GM10266 (cell line): ENCODE results near the gene TACR1.
"Not testable (repeated sequence)": the region's sequence is repeated elsewhere in the genome, so short reads cannot be mapped to it uniquely, and the experiment has no call there.

Experiments used
- DNase-seq: peaks from one replicate; pipeline ENCODE4 v3.0.0; 2012; ENCODE audit errors: extremely low spot score
- TF ChIP-seq, protein P1 (sequence below): IDR thresholded peaks from 2 replicates; pipeline ENCODE4 v1.5.1; 2012; ENCODE audit warnings: mild to moderate bottlenecking, low read depth; ENCODE audit not compliant: control insufficient read depth, insufficient read depth; ENCODE audit errors: missing control alignments

Gene TACR1

DNA sequence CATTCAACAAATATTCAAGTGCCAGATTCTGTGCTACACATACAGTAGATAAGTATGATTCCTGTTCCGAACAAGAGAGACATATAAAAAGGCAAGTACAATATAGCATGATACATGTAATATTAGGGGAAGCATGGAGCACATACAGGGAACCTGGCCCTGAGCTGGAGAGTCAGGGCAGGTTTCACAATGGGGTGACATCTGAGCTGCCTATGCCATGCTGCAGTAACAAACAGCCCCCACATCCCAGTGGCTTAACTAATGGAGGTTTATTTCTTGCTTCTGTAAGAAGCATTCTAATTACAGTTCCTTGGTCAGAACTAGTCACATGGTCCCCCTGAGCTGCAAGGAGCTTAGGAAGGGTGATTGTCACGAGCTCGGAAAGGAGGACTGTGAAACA, 27.3 kb upstream of the TACR1 start:
- DNase-seq, result no peak
- TF ChIP-seq, protein P1, sequence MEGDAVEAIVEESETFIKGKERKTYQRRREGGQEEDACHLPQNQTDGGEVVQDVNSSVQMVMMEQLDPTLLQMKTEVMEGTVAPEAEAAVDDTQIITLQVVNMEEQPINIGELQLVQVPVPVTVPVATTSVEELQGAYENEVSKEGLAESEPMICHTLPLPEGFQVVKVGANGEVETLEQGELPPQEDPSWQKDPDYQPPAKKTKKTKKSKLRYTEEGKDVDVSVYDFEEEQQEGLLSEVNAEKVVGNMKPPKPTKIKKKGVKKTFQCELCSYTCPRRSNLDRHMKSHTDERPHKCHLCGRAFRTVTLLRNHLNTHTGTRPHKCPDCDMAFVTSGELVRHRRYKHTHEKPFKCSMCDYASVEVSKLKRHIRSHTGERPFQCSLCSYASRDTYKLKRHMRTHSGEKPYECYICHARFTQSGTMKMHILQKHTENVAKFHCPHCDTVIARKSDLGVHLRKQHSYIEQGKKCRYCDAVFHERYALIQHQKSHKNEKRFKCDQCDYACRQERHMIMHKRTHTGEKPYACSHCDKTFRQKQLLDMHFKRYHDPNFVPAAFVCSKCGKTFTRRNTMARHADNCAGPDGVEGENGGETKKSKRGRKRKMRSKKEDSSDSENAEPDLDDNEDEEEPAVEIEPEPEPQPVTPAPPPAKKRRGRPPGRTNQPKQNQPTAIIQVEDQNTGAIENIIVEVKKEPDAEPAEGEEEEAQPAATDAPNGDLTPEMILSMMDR, result no peak

DNA sequence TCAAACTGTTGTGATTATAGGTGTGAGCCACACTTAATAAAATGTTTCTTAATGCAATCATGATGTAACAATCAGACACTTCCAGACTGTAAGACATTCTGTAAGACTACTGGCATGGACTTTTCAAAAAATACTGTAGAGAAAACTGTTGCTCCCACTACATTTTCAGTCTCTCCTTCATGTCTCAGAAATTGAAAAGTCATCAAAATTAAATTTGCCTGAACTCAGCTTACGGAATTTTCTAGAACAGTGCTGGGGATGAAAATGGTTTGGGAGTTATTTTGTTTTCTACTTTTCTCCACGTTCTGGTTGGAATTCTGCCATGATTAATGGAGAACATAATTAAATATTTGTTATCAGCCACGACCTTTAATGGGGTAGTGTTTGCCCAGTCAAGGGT, 26.8 kb upstream of the TACR1 start:
- no peak for DNase-seq
- TF ChIP-seq, protein P1, result no peak

DNA sequence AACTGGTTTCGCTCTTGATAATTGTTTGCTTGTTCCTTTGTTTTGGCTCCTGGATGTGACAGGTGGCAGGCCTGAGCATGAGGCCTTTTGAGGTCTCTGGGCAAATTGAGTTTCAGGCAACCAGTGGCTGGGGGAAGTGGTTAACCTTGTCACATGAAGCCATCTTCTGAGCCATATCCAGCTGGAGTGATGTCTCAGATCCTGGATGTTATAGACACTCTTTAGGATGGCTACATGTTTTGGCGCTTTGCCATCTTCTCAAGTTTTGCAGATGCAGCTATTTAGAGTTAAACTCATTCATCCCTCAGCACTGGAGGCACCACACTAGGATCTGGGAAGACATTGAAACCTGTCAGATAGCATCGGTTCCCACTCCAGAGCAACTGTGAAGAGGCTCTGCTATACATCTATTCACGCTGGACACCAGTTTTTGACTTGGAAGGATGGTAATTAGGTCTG, 25.3 kb upstream of the TACR1 start:
- TF ChIP-seq, protein P1, result no peak
- DNase-seq, result no peak

DNA sequence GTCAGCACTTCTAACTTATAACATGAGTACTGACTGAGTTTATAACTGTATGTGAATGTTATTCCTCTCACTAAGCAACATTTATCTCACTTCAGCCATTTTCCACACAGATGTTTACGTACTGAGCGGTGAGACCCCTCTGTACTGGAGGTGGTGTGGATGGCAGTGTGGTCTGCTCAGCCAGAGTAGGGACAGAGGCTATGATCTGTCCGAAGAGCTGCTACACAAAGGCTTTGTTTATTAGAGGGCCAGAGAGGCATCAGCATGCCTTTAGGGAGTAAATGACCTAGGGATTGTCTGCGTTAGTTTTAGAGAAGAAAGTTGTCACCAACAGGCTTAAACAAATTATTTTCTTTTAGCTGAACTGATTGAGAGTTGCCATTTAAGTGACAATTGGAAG, 23.2 kb upstream of the TACR1 start:
- DNase-seq, result no peak

DNA sequence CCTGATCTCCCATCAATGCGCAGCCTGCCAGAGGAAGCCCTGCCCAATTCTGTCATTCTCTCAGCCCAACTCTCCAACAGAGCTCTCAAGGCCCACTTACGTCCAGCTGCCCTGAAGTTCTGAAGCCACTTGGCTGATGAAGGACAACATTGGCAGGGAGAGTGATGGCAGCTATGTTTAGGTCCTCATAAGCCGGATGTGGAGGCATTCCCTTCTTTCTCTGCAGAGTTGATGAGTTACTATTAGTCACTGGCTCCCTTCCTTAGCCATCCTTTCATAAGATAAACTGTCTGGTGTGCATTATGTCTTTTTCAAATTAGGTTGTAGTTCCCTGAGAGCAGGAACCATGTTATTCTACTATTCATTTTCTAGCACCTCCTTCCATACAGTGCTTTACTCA, 22.5 kb upstream of the TACR1 start:
- no peak for DNase-seq
- TF ChIP-seq, protein P1, result no peak

More for the DNA sequence above, 23.2 kb upstream of the TACR1 start:
- TF ChIP-seq, protein P1, result no peak

DNA sequence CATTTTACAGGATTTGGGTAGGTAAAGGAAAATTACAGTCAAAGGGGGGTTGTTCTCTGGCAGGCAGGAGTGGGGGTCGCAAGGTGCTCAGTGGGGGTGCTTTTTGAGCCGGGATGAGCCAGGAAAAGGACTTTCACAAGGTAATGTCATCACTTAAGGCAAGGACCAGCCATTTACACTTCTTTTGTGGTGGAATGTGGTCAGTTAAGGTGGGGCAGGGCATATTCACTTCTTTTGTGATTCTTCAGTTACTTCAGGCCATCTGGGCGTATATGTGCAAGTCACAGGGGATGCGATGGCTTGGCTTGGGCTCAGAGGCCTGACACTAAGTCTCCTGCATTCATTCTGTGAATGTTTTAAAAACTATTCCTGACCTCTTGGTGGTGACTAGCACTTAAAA, 19.9 kb upstream of the TACR1 start:
- DNase-seq, result not testable (repeated sequence)

DNA sequence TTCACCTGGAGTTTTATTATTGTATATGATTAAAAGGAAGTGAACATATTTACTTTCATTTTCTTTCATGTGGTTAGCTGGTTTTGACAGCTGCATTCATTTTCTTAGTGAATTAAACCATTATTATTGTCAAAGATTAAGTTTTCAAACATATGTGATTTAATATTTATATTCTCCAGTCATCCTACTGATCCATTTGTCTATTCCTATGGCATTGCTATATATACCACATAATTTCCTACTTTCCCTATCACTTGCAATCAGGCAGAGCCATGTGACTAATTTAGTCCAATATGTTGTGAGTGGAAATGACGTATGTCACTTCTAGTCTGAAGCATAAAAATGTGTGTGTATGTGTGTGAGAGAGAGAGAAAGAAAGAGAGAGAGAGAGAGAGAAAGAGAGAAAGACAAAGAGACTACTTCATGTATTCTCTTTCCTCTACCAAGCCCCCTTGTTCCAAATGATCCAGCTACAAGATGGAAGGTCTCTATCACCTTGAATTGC, 12.0 kb upstream of the TACR1 start:
- DNase-seq, result no peak
- TF ChIP-seq, protein P1, result no peak

DNA sequence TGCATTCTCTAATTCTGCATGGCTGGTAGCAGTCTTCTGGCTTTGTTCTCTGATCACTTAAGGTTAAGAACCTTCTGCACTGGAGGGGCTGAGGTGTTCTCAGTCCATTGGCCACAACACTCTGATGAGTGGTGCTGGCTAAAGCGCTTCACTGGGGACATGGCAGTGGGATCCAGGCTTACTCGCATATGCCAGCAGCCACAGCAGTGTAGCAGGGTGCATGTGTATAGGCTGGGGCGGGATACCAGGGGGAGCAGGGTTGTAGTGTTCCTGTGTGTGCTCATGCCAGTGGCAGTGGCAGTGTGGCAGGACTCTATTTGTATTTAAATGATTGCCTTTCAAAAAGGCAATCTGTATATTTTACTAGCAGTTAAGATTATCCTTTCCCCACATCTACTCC, 11.1 kb upstream of the TACR1 start:
- TF ChIP-seq, protein P1, result no peak
- no peak for DNase-seq
